Esophagus squamous epithelium (tissue), 4 donors: ENCODE data around the gene LMF1.

Experiments
- POLR2A ChIP-seq, 4 donors: fragments of 450-650 bp; IDR thresholded peaks; one replicate each; pipeline ENCODE4 v1.6.1; 2017; ENCODE audit warnings: antibody characterized with exemption in 4 of 4, mild to moderate bottlenecking in 4 of 4, moderate library complexity in 3 of 4
- TF ChIP-seq, protein P1 (sequence below), 6 experiments: fragments of 450-650 bp in 4 of 6; fragments of 200-600 bp in 2 of 6; sonication (generic) in 2 of 6; IDR thresholded peaks; one replicate each; pipeline ENCODE4 v1.5.1; 2016 to 2019; ENCODE audit warnings: antibody characterized with exemption in 6 of 6, mild to moderate bottlenecking in 4 of 6, moderate library complexity in 4 of 6

DNA sequence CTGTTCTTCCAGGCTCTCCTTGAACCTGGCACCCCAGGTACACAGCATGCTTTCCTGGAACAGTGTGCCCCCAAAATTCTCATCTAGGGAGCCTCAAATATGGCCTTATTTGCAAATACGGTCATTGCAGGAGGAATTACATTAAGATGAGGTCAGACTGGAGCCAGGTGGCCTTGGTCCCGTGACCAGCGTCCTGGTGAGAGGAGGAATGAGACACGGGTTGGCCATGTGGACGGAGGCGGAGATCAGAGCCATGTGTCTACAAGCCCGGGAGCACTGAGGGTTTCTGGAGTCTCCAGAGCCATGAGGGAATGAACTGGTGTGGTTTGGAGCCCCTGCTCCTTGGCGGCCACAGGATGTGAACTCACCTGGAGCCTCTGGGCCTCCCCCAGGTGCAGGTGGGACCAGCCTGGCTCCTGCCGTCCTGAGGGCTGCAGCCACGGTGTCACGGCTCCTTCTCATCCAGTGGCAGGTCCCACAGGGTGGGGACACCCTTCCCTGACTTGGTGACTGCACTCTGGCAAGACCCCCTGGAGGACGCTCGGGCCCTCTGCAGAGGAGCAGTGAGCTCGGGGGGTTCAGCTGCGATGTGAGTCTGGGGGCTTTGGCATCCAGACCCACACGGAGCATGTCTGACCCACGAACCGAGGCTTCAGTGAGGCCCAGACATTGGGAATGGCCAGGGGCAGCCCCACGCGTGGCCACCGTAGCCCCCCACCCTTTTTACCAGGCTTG, 148.4 kb downstream of the LMF1 start:
- TF ChIP-seq, protein P1, sequence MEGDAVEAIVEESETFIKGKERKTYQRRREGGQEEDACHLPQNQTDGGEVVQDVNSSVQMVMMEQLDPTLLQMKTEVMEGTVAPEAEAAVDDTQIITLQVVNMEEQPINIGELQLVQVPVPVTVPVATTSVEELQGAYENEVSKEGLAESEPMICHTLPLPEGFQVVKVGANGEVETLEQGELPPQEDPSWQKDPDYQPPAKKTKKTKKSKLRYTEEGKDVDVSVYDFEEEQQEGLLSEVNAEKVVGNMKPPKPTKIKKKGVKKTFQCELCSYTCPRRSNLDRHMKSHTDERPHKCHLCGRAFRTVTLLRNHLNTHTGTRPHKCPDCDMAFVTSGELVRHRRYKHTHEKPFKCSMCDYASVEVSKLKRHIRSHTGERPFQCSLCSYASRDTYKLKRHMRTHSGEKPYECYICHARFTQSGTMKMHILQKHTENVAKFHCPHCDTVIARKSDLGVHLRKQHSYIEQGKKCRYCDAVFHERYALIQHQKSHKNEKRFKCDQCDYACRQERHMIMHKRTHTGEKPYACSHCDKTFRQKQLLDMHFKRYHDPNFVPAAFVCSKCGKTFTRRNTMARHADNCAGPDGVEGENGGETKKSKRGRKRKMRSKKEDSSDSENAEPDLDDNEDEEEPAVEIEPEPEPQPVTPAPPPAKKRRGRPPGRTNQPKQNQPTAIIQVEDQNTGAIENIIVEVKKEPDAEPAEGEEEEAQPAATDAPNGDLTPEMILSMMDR (IDR thresholded peaks at IDR 0.05) = no peak
- TF ChIP-seq POLR2A (IDR thresholded peaks at IDR 0.05) = no peak
